Stomach smooth muscle (tissue), 2 donors: ENCODE results near the gene CXCL8.
"Not testable (repeated sequence)": the region's sequence is repeated elsewhere in the genome, so short reads cannot be mapped to it uniquely, and the experiment has no call there.

ENCODE experiments used
- H3K27ac ChIP-seq: one replicate; pipeline ENCODE4 v1.7.0; 2013; ENCODE audit warnings: mild to moderate bottlenecking, low read length, inconsistent platforms
- H3K27me3 ChIP-seq, 2 donors: one replicate each; pipeline ENCODE4 v1.7.0; 2013; ENCODE audit warnings: low read length in 2 of 2; ENCODE audit not compliant: insufficient read depth in 2 of 2, control insufficient read depth in 1 of 2
- H3K36me3 ChIP-seq, 2 donors: one replicate each; pipeline ENCODE4 v1.7.0; 2013; ENCODE audit warnings: low read length in 2 of 2; ENCODE audit not compliant: control insufficient read depth in 2 of 2, insufficient read depth in 2 of 2
- H3K4me1 ChIP-seq: one replicate; pipeline ENCODE4 v1.7.0; 2013; ENCODE audit warnings: low read length; ENCODE audit not compliant: control insufficient read depth, insufficient read depth
- H3K4me3 ChIP-seq, 2 donors: one replicate each; pipeline ENCODE4 v1.7.0; 2013; ENCODE audit warnings: low read length in 2 of 2
- H3K9ac ChIP-seq, 2 donors: one replicate each; pipeline ENCODE4 v1.7.0; 2013; ENCODE audit warnings: low read length in 2 of 2, mild to moderate bottlenecking in 1 of 2
- H3K9me3 ChIP-seq, 2 donors: one replicate each; pipeline ENCODE4 v1.7.0; 2013; ENCODE audit warnings: low read length in 2 of 2; ENCODE audit not compliant: control insufficient read depth in 2 of 2
- donor health status: healthy.
- donor health status: Pancreatic carcinoma.

The CXCL8 gene

GRCh38 chr4:73740353-73740778 lies at the start of gene CXCL8:
Gene CXCL8 (plus strand): TSS chr4:73740569. CDS start chr4:73740659, 90 bp downstream.
- Histone ChIP-seq H3K27ac (no peak within 1 kb of the TSS), H3K4me3 (no peak within 1 kb of the TSS), H3K36me3 (no peaks in the 10 kb centered on the region), H3K4me1 (no peaks in the 10 kb centered on the region), H3K27me3 (no peaks in the 10 kb centered on the region), H3K9ac (no peak within 1 kb of the TSS), H3K9me3 (no peaks in the 10 kb centered on the region)

GRCh38 chr4:73691201-73691600 lies 49.2 kb upstream of the CXCL8 start:
- not testable (repeated sequence) for H3K4me1 ChIP-seq, H3K27me3 ChIP-seq, H3K4me3 ChIP-seq, H3K9me3 ChIP-seq, H3K9ac ChIP-seq, H3K36me3 ChIP-seq, H3K27ac ChIP-seq

- Histone ChIP-seq H3K27me3 (no peaks in the 10 kb centered on the region), H3K9ac (no peak overlapping the region), H3K9me3 (no peaks in the 10 kb centered on the region), H3K4me1 (no peaks in the 10 kb centered on the region), H3K27ac (no peak overlapping the region), H3K4me3 (no peak overlapping the region), H3K36me3 (no peaks in the 10 kb centered on the region)
Measured at GRCh38 chr4:73691759-73692158, 48.6 kb upstream of the CXCL8 start.

GRCh38 chr4:73692254-73692653 lies 48.1 kb upstream of the CXCL8 start:
- Histone ChIP-seq H3K27me3 (no peaks in the 10 kb centered on the region), H3K9ac (no peak overlapping the region), H3K4me1 (no peaks in the 10 kb centered on the region), H3K36me3 (no peaks in the 10 kb centered on the region), H3K4me3 (no peak overlapping the region), H3K9me3 (no peaks in the 10 kb centered on the region), H3K27ac (no peak overlapping the region)

GRCh38 chr4:73692701-73693100 lies 47.7 kb upstream of the CXCL8 start:
- Histone ChIP-seq H3K27me3 (no peaks in the 10 kb centered on the region), H3K9ac (no peak overlapping the region), H3K4me3 (no peak overlapping the region), H3K36me3 (no peaks in the 10 kb centered on the region), H3K9me3 (no peaks in the 10 kb centered on the region), H3K4me1 (no peaks in the 10 kb centered on the region), H3K27ac (no peak overlapping the region)

GRCh38 chr4:73693811-73694210 lies 46.6 kb upstream of the CXCL8 start:
- Histone ChIP-seq H3K27ac (no peak overlapping the region), H3K9ac (no peak overlapping the region), H3K4me1 (no peaks in the 10 kb centered on the region), H3K27me3 (no peaks in the 10 kb centered on the region), H3K9me3 (no peaks in the 10 kb centered on the region), H3K36me3 (no peaks in the 10 kb centered on the region), H3K4me3 (no peak overlapping the region)

- H3K27ac ChIP-seq, result no peak overlapping the region
- H3K27me3 ChIP-seq, result no peaks in the 10 kb centered on the region
- no peaks in the 10 kb centered on the region for H3K9me3 ChIP-seq
- H3K9ac ChIP-seq, result no peak overlapping the region
- H3K4me1 ChIP-seq, result no peaks in the 10 kb centered on the region
- H3K4me3 ChIP-seq, result no peak overlapping the region
- H3K36me3 ChIP-seq, result no peaks in the 10 kb centered on the region
Measured at GRCh38 chr4:73698217-73698616, 42.2 kb upstream of the CXCL8 start.

GRCh38 chr4:73701116-73701515 lies 39.3 kb upstream of the CXCL8 start:
- Histone ChIP-seq H3K9ac (no peak overlapping the region), H3K9me3 (no peaks in the 10 kb centered on the region), H3K4me3 (no peak overlapping the region), H3K27me3 (no peaks in the 10 kb centered on the region), H3K4me1 (no peaks in the 10 kb centered on the region), H3K27ac (no peak overlapping the region), H3K36me3 (no peaks in the 10 kb centered on the region)

- Histone ChIP-seq H3K27ac (no peak overlapping the region), H3K27me3 (no peaks in the 10 kb centered on the region), H3K36me3 (no peaks in the 10 kb centered on the region), H3K4me1 (no peaks in the 10 kb centered on the region), H3K9ac (no peak overlapping the region), H3K4me3 (no peak overlapping the region), H3K9me3 (no peaks in the 10 kb centered on the region)
Measured at GRCh38 chr4:73702796-73703287, 37.5 kb upstream of the CXCL8 start.

- H3K9me3 ChIP-seq, result no peaks in the 10 kb centered on the region
- no peaks in the 10 kb centered on the region for H3K4me1 ChIP-seq
- no peaks in the 10 kb centered on the region for H3K27me3 ChIP-seq
- H3K9ac ChIP-seq, result no peak overlapping the region
- H3K36me3 ChIP-seq, result no peaks in the 10 kb centered on the region
- H3K27ac ChIP-seq, result no peak overlapping the region
- no peak overlapping the region for H3K4me3 ChIP-seq
Measured at GRCh38 chr4:73703320-73703719, 37.0 kb upstream of the CXCL8 start.

GRCh38 chr4:73704314-73705055 lies 35.9 kb upstream of the CXCL8 start:
- H3K27me3 ChIP-seq, result no peaks in the 10 kb centered on the region
- H3K9ac ChIP-seq, result no peak overlapping the region
- no peaks in the 10 kb centered on the region for H3K9me3 ChIP-seq
- no peak overlapping the region for H3K4me3 ChIP-seq
- no peak overlapping the region for H3K27ac ChIP-seq
- H3K36me3 ChIP-seq, result no peaks in the 10 kb centered on the region
- no peaks in the 10 kb centered on the region for H3K4me1 ChIP-seq
